ENCODE results near the gene NTN4.

The NTN4 gene

DNA sequence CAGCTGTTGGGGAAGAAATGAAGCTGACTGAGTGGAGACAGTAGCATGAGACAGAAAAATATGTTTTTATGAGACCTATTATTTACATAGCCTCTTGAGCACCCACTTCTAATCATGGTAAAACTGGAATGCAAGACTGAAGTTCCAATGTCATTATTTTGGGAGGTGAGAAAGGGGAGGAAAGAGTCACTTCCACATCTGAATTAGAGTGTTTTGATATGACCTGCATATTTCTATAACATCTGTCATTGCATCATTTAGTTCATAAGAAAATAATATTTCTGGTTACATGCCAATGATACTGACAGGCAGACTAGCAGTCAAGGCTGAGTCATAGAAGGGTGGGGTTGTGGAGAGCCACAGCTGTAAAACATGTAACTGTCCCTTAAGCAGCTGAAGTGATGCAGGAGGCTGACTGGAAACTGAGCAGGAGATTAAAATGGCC, 26.7 kb downstream of the NTN4 start:
- H3K27me3 ChIP-seq (ENCODE audit: insufficient read depth, poor library complexity, severe bottlenecking), result no peaks in the 10 kb centered on the region
- H3K27ac ChIP-seq (ENCODE audit: poor library complexity, severe bottlenecking), result peak overlapping the region; percentile 36
- TF ChIP-seq CTCF (IDR thresholded peaks at IDR 0.05; ENCODE audit: poor library complexity, severe bottlenecking), result no peak
- H3K9me3 ChIP-seq (ENCODE audit: severe bottlenecking), result peaks cover 2% of the 10 kb centered on the region
- H3K4me1 ChIP-seq (ENCODE audit: insufficient read depth, poor library complexity, severe bottlenecking), result peaks cover 23% of the 10 kb centered on the region
- H3K36me3 ChIP-seq (ENCODE audit: low read depth), result 0 out of 2 replicates have a peak, but pooled peaks cover 3% of the 10 kb centered on the region
- H3K4me3 ChIP-seq (ENCODE audit: severe bottlenecking), result no peak overlapping the region
- ATAC-seq (ENCODE audit: low read depth) (peak; percentile 85), DNase-seq (ENCODE audit: low spot score) (peak; percentile 79)

DNA sequence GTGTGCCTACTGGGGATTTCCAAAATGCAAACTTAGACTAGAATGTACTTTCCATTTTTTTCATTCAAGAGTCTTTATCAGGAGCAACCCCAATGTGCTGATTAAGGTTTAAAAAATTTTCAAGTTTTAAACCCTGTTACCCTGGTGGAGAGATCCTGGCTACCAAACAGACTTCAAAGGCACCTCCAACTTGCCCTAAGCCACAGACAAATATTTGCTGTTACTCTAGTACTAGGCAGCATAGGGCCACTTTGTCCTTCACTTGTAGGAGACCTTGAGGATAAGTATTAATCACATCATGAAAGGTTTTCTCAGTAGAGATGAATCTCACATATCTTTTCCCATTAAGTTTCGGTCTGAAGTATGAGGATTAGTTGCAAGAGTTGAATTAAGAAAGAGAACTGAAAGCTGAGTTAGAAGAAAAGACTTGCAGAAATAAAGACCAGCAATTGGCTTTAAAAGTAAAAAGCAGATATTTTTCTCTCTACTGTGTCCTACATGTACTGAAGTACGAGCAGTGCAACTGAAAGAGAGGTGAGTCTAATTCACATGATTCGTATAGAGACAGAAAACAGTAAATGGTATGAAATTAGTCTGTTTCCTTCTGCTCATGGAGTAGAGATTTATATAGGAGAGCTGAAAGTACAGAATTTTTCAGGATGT, 28.3 kb downstream of the NTN4 start:
- no peak for TF ChIP-seq CTCF (IDR thresholded peaks at IDR 0.05; ENCODE audit: poor library complexity, severe bottlenecking)
- peaks cover 2% of the 10 kb centered on the region for H3K9me3 ChIP-seq (ENCODE audit: severe bottlenecking)
- DNase-seq (ENCODE audit: low spot score), result no peak
- no peaks in the 10 kb centered on the region for H3K27me3 ChIP-seq (ENCODE audit: insufficient read depth, poor library complexity, severe bottlenecking)
- 0 out of 2 replicates have a peak, but pooled peaks cover 3% of the 10 kb centered on the region for H3K36me3 ChIP-seq (ENCODE audit: low read depth)
- no peak overlapping the region for H3K4me3 ChIP-seq (ENCODE audit: severe bottlenecking)
- H3K4me1 ChIP-seq (ENCODE audit: insufficient read depth, poor library complexity, severe bottlenecking), result peaks cover 23% of the 10 kb centered on the region
- no peak overlapping the region for H3K27ac ChIP-seq (ENCODE audit: poor library complexity, severe bottlenecking)
- ATAC-seq (ENCODE audit: low read depth), result no peak

GRCh38 chr12:95760371-95760770, 30.2 kb downstream of the NTN4 start:
- Histone ChIP-seq H3K27me3 (ENCODE audit: insufficient read depth, poor library complexity, severe bottlenecking) (no peaks in the 10 kb centered on the region), H3K9me3 (ENCODE audit: severe bottlenecking) (peaks cover 2% of the 10 kb centered on the region), H3K36me3 (ENCODE audit: low read depth) (0 out of 2 replicates have a peak, but pooled peaks cover 3% of the 10 kb centered on the region), H3K4me3 (ENCODE audit: severe bottlenecking) (no peak overlapping the region), H3K4me1 (ENCODE audit: insufficient read depth, poor library complexity, severe bottlenecking) (peaks cover 11% of the 10 kb centered on the region), H3K27ac (ENCODE audit: poor library complexity, severe bottlenecking) (no peak overlapping the region)
- no peak for TF ChIP-seq CTCF (IDR thresholded peaks at IDR 0.05; ENCODE audit: poor library complexity, severe bottlenecking)
- ATAC-seq (ENCODE audit: low read depth) (no peak), DNase-seq (ENCODE audit: low spot score) (no peak)

GRCh38 chr12:95759718-95760117, 30.8 kb downstream of the NTN4 start:
- DNase-seq (ENCODE audit: low spot score), result no peak
- H3K4me3 ChIP-seq (ENCODE audit: severe bottlenecking), result no peak overlapping the region
- peaks cover 11% of the 10 kb centered on the region for H3K4me1 ChIP-seq (ENCODE audit: insufficient read depth, poor library complexity, severe bottlenecking)
- 0 out of 2 replicates have a peak, but pooled peaks cover 3% of the 10 kb centered on the region for H3K36me3 ChIP-seq (ENCODE audit: low read depth)
- TF ChIP-seq CTCF (IDR thresholded peaks at IDR 0.05; ENCODE audit: poor library complexity, severe bottlenecking), result no peak
- ATAC-seq (ENCODE audit: low read depth), result no peak
- H3K27ac ChIP-seq (ENCODE audit: poor library complexity, severe bottlenecking), result no peak overlapping the region
- H3K9me3 ChIP-seq (ENCODE audit: severe bottlenecking), result peaks cover 2% of the 10 kb centered on the region
- no peaks in the 10 kb centered on the region for H3K27me3 ChIP-seq (ENCODE audit: insufficient read depth, poor library complexity, severe bottlenecking)

DNA sequence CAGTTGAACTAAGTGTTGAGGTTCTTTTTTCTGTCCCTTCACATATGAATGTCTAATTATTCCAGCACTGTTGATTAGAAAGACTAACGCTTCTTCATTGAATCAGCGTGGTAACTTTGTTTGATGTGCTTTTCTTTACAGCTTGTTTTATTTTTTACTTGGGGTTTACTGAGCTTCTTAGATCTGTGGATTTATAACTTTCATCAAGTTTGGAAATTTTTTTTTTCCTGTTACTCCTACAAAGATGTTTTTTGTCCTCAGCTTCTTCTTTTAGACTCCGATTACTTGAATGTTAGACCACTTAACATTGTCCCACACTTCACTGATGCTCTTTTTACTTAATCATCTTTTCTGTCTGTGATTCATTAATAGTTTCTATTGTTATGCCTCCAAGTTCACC, 31.5 kb downstream of the NTN4 start:
- Histone ChIP-seq H3K27ac (ENCODE audit: poor library complexity, severe bottlenecking) (no peak overlapping the region), H3K4me1 (ENCODE audit: insufficient read depth, poor library complexity, severe bottlenecking) (peaks cover 7% of the 10 kb centered on the region), H3K4me3 (ENCODE audit: severe bottlenecking) (no peak overlapping the region), H3K36me3 (ENCODE audit: low read depth) (0 out of 2 replicates have a peak, but pooled peaks cover 3% of the 10 kb centered on the region), H3K27me3 (ENCODE audit: insufficient read depth, poor library complexity, severe bottlenecking) (no peaks in the 10 kb centered on the region), H3K9me3 (ENCODE audit: severe bottlenecking) (peaks cover 2% of the 10 kb centered on the region)
- DNase-seq (ENCODE audit: low spot score), result no peak
- ATAC-seq (ENCODE audit: low read depth), result no peak
- no peak for TF ChIP-seq CTCF (IDR thresholded peaks at IDR 0.05; ENCODE audit: poor library complexity, severe bottlenecking)

Data from RWPE2 (cell line).